ENCODE results near the gene AZGP1. TPM values are rescaled to one million over a fixed set of nuclear protein-coding genes. Genes with fewer than 3 reads are reported as not detected.

Gene AZGP1
- total RNA-seq (2016; rRNA removed; fragmentation: Illumina TruSeq; extraction: Trizol) (37.9 and 93.8 TPM in 2 replicates), polyA plus RNA-seq (2011; rRNA removed) (229 and 265 TPM in 2 replicates), polyA minus RNA-seq (2011; rRNA and poly(A)+ RNA removed; ENCODE audit: low replicate concordance) (107 TPM in 1 of 2 replicates, not detected in the other), Bru-seq, nascent RNA (percentile 92 among the genes with signal in this experiment), BruChase-seq, experiment 1, labeled RNA remaining after a 6-hour chase (percentile 96 among the genes with signal in this experiment), BruChase-seq, experiment 2, labeled RNA remaining after a 2-hour chase (percentile 93 among the genes with signal in this experiment)
- 17.8 and 20.7 TPM in 2 replicates for total RNA-seq (2016; cell fraction: cytosol; rRNA removed; fragmentation: Illumina TruSeq; extraction: Trizol; ENCODE audit: low read depth)
- total RNA-seq (2016; cell fraction: insoluble cytoplasmic fraction; rRNA removed; fragmentation: Illumina TruSeq; extraction: Trizol), result 36.6 and 104 TPM in 2 replicates
- total RNA-seq (2016; cell fraction: membrane; rRNA removed; fragmentation: Illumina TruSeq; extraction: Trizol), result 16.5 and 17.6 TPM in 2 replicates
- 82.9 and 93.6 TPM in 2 replicates for total RNA-seq (2016; cell fraction: nucleus; rRNA removed; fragmentation: Illumina TruSeq; extraction: Trizol)
- polyA plus RNA-seq (2011; cell fraction: cytosol; rRNA removed), result 243 and 259 TPM in 2 replicates
- polyA plus RNA-seq (2011; cell fraction: nucleus; rRNA removed), result 151 and 156 TPM in 2 replicates
- 168 and 224 TPM in 2 replicates for polyA plus RNA-seq (2012)
- 16.8 and 19.6 TPM in 2 replicates for polyA plus RNA-seq (2016; cell fraction: cytosol; fragmentation: Illumina TruSeq; extraction: Trizol; ENCODE audit: low read depth)
- polyA plus RNA-seq (2016; cell fraction: insoluble cytoplasmic fraction; fragmentation: Illumina TruSeq; extraction: Trizol; ENCODE audit: low read depth), result 41.6 and 42.5 TPM in 2 replicates
- polyA plus RNA-seq (2016; cell fraction: membrane; fragmentation: Illumina TruSeq; extraction: Trizol; ENCODE audit: low read depth), result 14.9 and 16.4 TPM in 2 replicates
- polyA plus RNA-seq (2016; cell fraction: nucleus; fragmentation: Illumina TruSeq; extraction: Trizol; ENCODE audit: insufficient read depth, low read depth), result 151 and 165 TPM in 2 replicates
- polyA minus RNA-seq (2011; cell fraction: cytosol; rRNA and poly(A)+ RNA removed), result 58.9 and 79.4 TPM in 2 replicates
- 47.1 and 78.2 TPM in 2 replicates for polyA minus RNA-seq (2011; cell fraction: nucleus; rRNA and poly(A)+ RNA removed)
- long read RNA-seq, experiment 1, transcript AZGP1-201 (4 exons, 1,307 nt), result major isoform, 93 of 114 reads
- long read RNA-seq, experiment 1, transcript AZGP1-202 (3 exons, 2,027 nt), result minor isoform, 6 of 114 reads
- long read RNA-seq, experiment 1, transcript AZGP1-204 (2 exons, 787 nt), result minor isoform, 5 of 114 reads
- long read RNA-seq, experiment 1, partial matches to known transcripts, result 4 of 114 reads
- long read RNA-seq, experiment 1, other reads (novel, unspliced or antisense), result 6 of 114 reads
- long read RNA-seq, experiment 2, transcript AZGP1-201 (4 exons, 1,307 nt), result major isoform, 259 of 479 reads
- long read RNA-seq, experiment 2, transcript AZGP1-202 (3 exons, 2,027 nt), result minor isoform, 6 of 479 reads
- long read RNA-seq, experiment 2, transcript AZGP1-204 (2 exons, 787 nt), result minor isoform, 30 of 479 reads
- long read RNA-seq, experiment 2, partial matches to known transcripts, result 21 of 479 reads
- long read RNA-seq, experiment 2, other reads (novel, unspliced or antisense), result 161 of 479 reads

DNA sequence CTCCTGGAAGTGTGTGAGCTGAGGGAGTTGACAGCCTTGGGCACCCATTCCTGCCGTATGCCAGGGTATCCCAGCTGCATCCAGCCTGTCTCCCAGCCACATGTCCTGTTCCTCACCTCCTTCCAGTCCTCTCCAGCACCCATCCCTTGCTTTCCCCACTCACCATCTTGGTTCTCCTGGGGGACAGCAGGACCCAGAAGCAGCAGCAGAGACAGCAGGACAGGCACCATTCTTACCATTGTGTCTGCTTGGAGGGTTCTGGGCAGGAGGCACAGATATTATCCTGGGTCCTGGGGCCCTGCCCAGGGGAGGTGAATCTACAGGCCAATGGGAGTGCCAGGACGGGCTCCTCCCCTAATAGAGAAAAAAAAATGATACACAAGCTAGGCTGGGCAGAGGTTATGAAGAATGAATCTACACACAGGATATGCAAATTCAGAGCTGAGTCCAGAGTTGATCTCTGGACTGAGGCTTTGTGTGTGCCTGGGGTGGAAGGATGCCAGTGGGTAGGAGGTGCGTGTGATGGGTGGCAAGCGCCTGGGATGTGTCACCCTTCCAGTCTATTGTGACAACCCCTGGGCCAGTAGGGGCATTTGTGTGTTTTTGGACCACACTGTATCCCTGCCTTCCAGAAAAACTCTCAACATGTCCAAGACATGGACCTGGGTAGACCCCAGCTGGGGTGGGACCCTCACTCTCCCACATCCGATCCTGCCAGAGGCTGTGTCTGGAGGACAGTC lies at the start of gene AZGP1:
AZGP1 (minus strand) TSS at position 250 of the 740 bp plus-strand sequence; CDS start at position 239, 11 bp downstream.
- ChIA-PET POLR2A (interaction anchor here (0.6 to 1.7 kb wide), 22 partner anchors 15 to 567 kb away, joined by 3 to 38 read pairs (median 5); partner anchors contain the start of genes BUD31, GJC3, TRIM4 and ZNF394), CTCF (ENCODE audit: low intra/inter-chr PET ratio, low total read pairs) (no interaction called here)
- BruUV-seq (replicated peaks), result no TSS peak
- intact Hi-C loops (cut with micrococcal nuclease; ENCODE audit: unreplicated experiment) (loop anchor here (5.0 kb wide), 1 partner anchor 76 kb away; no protein-coding TSS in a partner anchor), in situ Hi-C loops (cut with HindIII; ENCODE audit: extremely low pct_ligation_motif_present, low pct_unique_long_range_greater_than_20kb) (no loop called here)
- H3K27me3 ChIP-seq (ENCODE audit: control insufficient read depth in 1 of 2, insufficient read depth in 2 of 2, low read length in 2 of 2), result no peaks in the 10 kb centered on the region; a peak in 1 of 5 replicates
- H3K9me3 ChIP-seq (ENCODE audit: low read length), result no peaks in the 10 kb centered on the region
- H3K9ac ChIP-seq (ENCODE audit: insufficient read depth, low read depth, low read length), result peak within 1 kb of the TSS; percentile 73
- peak within 1 kb of the TSS; percentile 74 for H3K27ac ChIP-seq (ENCODE audit: extremely low read length, insufficient read depth, low read length)
- DNase-seq (ENCODE audit: low spot score), result peak; percentile 95
- peak; percentile 68 for FAIRE-seq
- WGBS (ENCODE audit: low lambda C conversion rate), result 6% methylated on average over 4 of the region's 5 CpGs
- peaks cover 4% of the 10 kb centered on the region for H3K79me2 ChIP-seq (ENCODE audit: insufficient read depth, low read length)
- peak within 1 kb of the TSS; percentile 73 for H3K4me2 ChIP-seq (ENCODE audit: low read depth, low read length)
- H3K36me3 ChIP-seq (replicated peaks in 1 of 2; ENCODE audit: control insufficient read depth in 1 of 2, insufficient read depth in 2 of 2, low read length in 2 of 2), result peaks cover 5 to 7% of the 10 kb centered on the region in 2 experiments; a peak in 3 of 5 replicates
- ATAC-seq, result peak; percentile 82
- peak within 1 kb of the TSS; percentile 62 to 80 (median 66) for H3K4me3 ChIP-seq (replicated peaks in 1 of 3; ENCODE audit: insufficient read depth in 1 of 3, low read depth in 2 of 3, low read length in 3 of 3)
- H4K20me1 ChIP-seq (ENCODE audit: insufficient read depth, low read length), result no peaks in the 10 kb centered on the region
- H3K4me1 ChIP-seq (ENCODE audit: insufficient read depth, low read length), result peaks cover 57% of the 10 kb centered on the region
- peak within 1 kb of the TSS; percentile 28 for H2AFZ ChIP-seq (ENCODE audit: low read length)
- TF ChIP-seq, protein P1, sequence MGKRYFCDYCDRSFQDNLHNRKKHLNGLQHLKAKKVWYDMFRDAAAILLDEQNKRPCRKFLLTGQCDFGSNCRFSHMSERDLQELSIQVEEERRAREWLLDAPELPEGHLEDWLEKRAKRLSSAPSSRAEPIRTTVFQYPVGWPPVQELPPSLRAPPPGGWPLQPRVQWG (CRISPR knock-in tag; IDR thresholded peaks at IDR 0.05; ENCODE audit: borderline replicate concordance, low read depth), result no peak
- TF ChIP-seq, protein P2, sequence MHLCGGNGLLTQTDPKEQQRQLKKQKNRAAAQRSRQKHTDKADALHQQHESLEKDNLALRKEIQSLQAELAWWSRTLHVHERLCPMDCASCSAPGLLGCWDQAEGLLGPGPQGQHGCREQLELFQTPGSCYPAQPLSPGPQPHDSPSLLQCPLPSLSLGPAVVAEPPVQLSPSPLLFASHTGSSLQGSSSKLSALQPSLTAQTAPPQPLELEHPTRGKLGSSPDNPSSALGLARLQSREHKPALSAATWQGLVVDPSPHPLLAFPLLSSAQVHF (CRISPR knock-in tag; IDR thresholded peaks at IDR 0.05), result no peak
- TF ChIP-seq KLF9 (CRISPR knock-in tag; IDR thresholded peaks at IDR 0.05; ENCODE audit: low read depth), result no peak
- 0 out of 2 replicates have a peak, but pooled peaks have one; percentile 58 for TF ChIP-seq ZNF598 (CRISPR knock-in tag; IDR thresholded peaks at IDR 0.05; ENCODE audit: borderline replicate concordance)
- no peak for TF ChIP-seq SRF (IDR thresholded peaks at IDR 0.05; ENCODE audit: low read depth, low read length)
- no peak for TF ChIP-seq MATR3 (CRISPR knock-in tag; IDR thresholded peaks at IDR 0.05)
- TF ChIP-seq, protein P3, sequence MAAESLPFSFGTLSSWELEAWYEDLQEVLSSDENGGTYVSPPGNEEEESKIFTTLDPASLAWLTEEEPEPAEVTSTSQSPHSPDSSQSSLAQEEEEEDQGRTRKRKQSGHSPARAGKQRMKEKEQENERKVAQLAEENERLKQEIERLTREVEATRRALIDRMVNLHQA (CRISPR knock-in tag; IDR thresholded peaks at IDR 0.05), result no peak
- TF ChIP-seq, protein P4, sequence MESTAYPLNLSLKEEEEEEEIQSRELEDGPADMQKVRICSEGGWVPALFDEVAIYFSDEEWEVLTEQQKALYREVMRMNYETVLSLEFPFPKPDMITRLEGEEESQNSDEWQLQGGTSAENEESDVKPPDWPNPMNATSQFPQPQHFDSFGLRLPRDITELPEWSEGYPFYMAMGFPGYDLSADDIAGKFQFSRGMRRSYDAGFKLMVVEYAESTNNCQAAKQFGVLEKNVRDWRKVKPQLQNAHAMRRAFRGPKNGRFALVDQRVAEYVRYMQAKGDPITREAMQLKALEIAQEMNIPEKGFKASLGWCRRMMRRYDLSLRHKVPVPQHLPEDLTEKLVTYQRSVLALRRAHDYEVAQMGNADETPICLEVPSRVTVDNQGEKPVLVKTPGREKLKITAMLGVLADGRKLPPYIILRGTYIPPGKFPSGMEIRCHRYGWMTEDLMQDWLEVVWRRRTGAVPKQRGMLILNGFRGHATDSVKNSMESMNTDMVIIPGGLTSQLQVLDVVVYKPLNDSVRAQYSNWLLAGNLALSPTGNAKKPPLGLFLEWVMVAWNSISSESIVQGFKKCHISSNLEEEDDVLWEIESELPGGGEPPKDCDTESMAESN (CRISPR knock-in tag; conservative IDR thresholded peaks at IDR 0.05), result no peak
- no peak for TF ChIP-seq ZNF496 (CRISPR knock-in tag; IDR thresholded peaks at IDR 0.05; ENCODE audit: insufficient replicate concordance)
- no peak for TF ChIP-seq ZNF552 (CRISPR knock-in tag; IDR thresholded peaks at IDR 0.05; ENCODE audit: borderline replicate concordance)
- peak; percentile 69 for TF ChIP-seq FOXK2 (IDR thresholded peaks at IDR 0.05)
- TF ChIP-seq ZNF775 (CRISPR knock-in tag; IDR thresholded peaks at IDR 0.05; ENCODE audit: borderline replicate concordance), result no peak

Measured in HepG2 (cell line).